MCF 10A (cell line): ENCODE data around the gene MYOZ3. TPM values are rescaled to one million over a fixed set of nuclear protein-coding genes. Genes with fewer than 3 reads are reported as not detected.

Experiments used
- BruUV-seq: library from RNA; stranded (reverse); fragments of 400-500 nt; replicated peaks from 2 replicates; lab custom pipeline; 2021; lab: Mats Ljungman, UMichigan
- CTCF ChIA-PET: fragments of 300-600 bp; sonication (Branson Sonifier 250); formaldehyde crosslinking; extraction: SDS; loops from one replicate; lab custom pipeline; 2021; ENCODE audit warnings: antibody characterized with exemption, inconsistent platforms; lab: Yijun Ruan, JAX
- POLR2A ChIA-PET: fragments of 300-600, 350-650 bp; sonication (Branson Sonifier 250); formaldehyde crosslinking; extraction: SDS; loops from one replicate; lab custom pipeline; 2020; ENCODE audit warnings: antibody characterized with exemption, inconsistent platforms; lab: Yijun Ruan, JAX
- DNase-seq: peaks from one replicate; pipeline ENCODE4 v3.0.0-alpha.2; 2018; ENCODE audit not compliant: unreplicated experiment
- H3K27ac Mint-ChIP-seq: one replicate; pipeline ENCODE4 v1.8.0; 2022; ENCODE audit warnings: mild to moderate bottlenecking, low read depth, mixed read lengths; ENCODE audit not compliant: unreplicated experiment
- H3K27me3 Mint-ChIP-seq: one replicate; pipeline ENCODE4 v1.8.0; 2022; ENCODE audit warnings: mixed read lengths; ENCODE audit not compliant: insufficient read depth, unreplicated experiment
- H3K36me3 Mint-ChIP-seq: one replicate; pipeline ENCODE4 v1.8.0; 2022; ENCODE audit warnings: mild to moderate bottlenecking, moderate library complexity, mixed read lengths; ENCODE audit not compliant: insufficient read depth, unreplicated experiment
- H3K4me1 Mint-ChIP-seq: one replicate; pipeline ENCODE4 v1.8.0; 2022; ENCODE audit warnings: mixed read lengths; ENCODE audit not compliant: insufficient read depth, unreplicated experiment
- H3K4me3 Mint-ChIP-seq: one replicate; pipeline ENCODE4 v1.8.0; 2022; ENCODE audit warnings: mild to moderate bottlenecking, moderate library complexity, mixed read lengths; ENCODE audit not compliant: unreplicated experiment
- H3K9me3 Mint-ChIP-seq: one replicate; pipeline ENCODE4 v1.8.0; 2022; ENCODE audit warnings: mixed read lengths; ENCODE audit not compliant: unreplicated experiment
- CTCF ChIP-seq: fragments of 200-600 bp; IDR thresholded peaks from one replicate; pipeline ENCODE4 v1.8.0; 2022; ENCODE audit warnings: antibody characterized with exemption, mild to moderate bottlenecking; ENCODE audit not compliant: unreplicated experiment
- intact Hi-C: fragments of 100-400 bp; cut with micrococcal nuclease; formaldehyde crosslinking; loops from 2 replicates; pipeline ENCODE4 v1.14.1; 2022
- total RNA-seq: library from RNA; stranded (reverse); gene quantifications from 2 replicates; pipeline ENCODE4 v1.2.3, GENCODE V29; 2022

Gene MYOZ3
- total RNA-seq, 1 experiment from 2014 or later = not detected

DNA sequence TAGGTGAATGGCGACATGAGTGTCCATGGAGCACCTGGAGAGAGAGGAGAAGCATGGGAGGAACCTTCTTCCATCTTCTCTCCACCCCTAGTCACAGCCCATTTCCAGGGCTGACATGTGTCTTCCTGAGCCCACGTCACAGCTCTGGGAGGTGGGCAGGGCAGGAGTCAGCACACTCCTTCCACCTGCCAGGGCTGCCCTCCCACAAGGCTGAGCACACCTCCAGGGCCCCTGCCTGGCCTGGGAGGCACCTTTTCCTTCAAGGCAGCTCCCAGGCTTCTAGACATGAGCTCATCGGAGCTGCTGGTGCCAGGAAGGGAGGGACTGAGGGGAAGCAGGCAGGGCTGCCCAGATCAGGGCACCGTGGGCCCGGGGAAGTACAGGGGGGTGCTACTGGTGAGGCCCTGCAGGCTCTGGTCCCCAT lies 34.2 kb upstream of the MYOZ3 start:
- intact Hi-C loops = no loop called here
- H3K4me1 Mint-ChIP-seq = peaks cover 15% of the 10 kb centered on the region
- no peak overlapping the region for H3K27ac Mint-ChIP-seq
- ChIA-PET CTCF (no interaction called here), POLR2A (interaction anchor here (0.5 kb wide), 1 partner anchor 252 kb away, joined by 4 read pairs; no protein-coding TSS in a partner anchor)
- BruUV-seq = no TSS peak
- H3K36me3 Mint-ChIP-seq = no peaks in the 10 kb centered on the region
- no peak for TF ChIP-seq CTCF
- H3K9me3 Mint-ChIP-seq = no peaks in the 10 kb centered on the region
- no peak overlapping the region for H3K4me3 Mint-ChIP-seq
- DNase-seq = peak; percentile 62
- H3K27me3 Mint-ChIP-seq = no peaks in the 10 kb centered on the region

- BruUV-seq = no TSS peak
- CTCF ChIA-PET = interaction anchor here (0.7 to 1.4 kb wide), 4 partner anchors 10 to 83 kb away, joined by 3 to 4 read pairs (median 4); partner anchors contain the start of gene RBM22
- POLR2A ChIA-PET = interaction anchor here (1.4 kb wide), 1 partner anchor 14 kb away, joined by 4 read pairs; no protein-coding TSS in a partner anchor
- no peaks in the 10 kb centered on the region for H3K36me3 Mint-ChIP-seq
- no peaks in the 10 kb centered on the region for H3K27me3 Mint-ChIP-seq
- peaks cover 20% of the 10 kb centered on the region for H3K4me1 Mint-ChIP-seq
- DNase-seq = no peak
- no peak overlapping the region for H3K27ac Mint-ChIP-seq
- no peak for TF ChIP-seq CTCF
- H3K4me3 Mint-ChIP-seq = no peak overlapping the region
- no peaks in the 10 kb centered on the region for H3K9me3 Mint-ChIP-seq
- intact Hi-C loops = no loop called here
Measured at GRCh38 chr5:150627731-150628545, 33.1 kb upstream of the MYOZ3 start.

- TF ChIP-seq CTCF = no peak
- no peaks in the 10 kb centered on the region for H3K9me3 Mint-ChIP-seq
- intact Hi-C loops = no loop called here
- H3K27me3 Mint-ChIP-seq = no peaks in the 10 kb centered on the region
- ChIA-PET POLR2A (interaction anchor here (1.4 kb wide), 1 partner anchor 13 kb away, joined by 4 read pairs; no protein-coding TSS in a partner anchor), CTCF (interaction anchor here (1.2 to 1.4 kb wide), 3 partner anchors 9 to 72 kb away, joined by 3 to 4 read pairs (median 4); partner anchors contain the start of gene RBM22)
- DNase-seq = no peak
- no TSS peak for BruUV-seq
- H3K4me1 Mint-ChIP-seq = peaks cover 20% of the 10 kb centered on the region
- H3K27ac Mint-ChIP-seq = no peak overlapping the region
- H3K4me3 Mint-ChIP-seq = no peak overlapping the region
- H3K36me3 Mint-ChIP-seq = no peaks in the 10 kb centered on the region
Measured at GRCh38 chr5:150628936-150629485, 32.0 kb upstream of the MYOZ3 start.

DNA sequence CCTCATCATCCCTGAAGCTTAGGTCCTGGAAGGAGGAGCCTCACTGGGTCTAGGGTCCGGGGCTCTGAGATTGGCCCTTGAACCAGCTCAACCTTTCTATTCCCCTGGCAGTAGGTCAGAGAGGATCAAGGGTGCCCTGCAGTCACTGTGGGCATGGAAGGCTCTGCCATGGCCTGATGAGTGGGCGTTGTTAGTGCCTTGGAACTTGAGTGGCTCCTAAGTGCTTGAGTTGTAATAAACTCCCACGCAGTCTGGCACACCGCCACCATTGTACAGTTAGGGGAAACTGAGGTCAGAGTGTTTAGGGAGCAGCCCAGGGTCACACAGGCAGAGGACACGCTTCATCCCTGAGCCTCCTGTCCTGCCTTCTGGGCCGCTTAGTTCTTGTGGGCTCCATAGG lies 31.0 kb upstream of the MYOZ3 start:
- Mint-ChIP-seq H3K9me3 (no peaks in the 10 kb centered on the region), H3K4me1 (peaks cover 20% of the 10 kb centered on the region), H3K36me3 (no peaks in the 10 kb centered on the region), H3K27me3 (no peaks in the 10 kb centered on the region), H3K27ac (no peak overlapping the region), H3K4me3 (no peak overlapping the region)
- no peak for TF ChIP-seq CTCF
- ChIA-PET CTCF (interaction anchor here (0.8 kb wide), 1 partner anchor 25 kb away, joined by 3 read pairs; no protein-coding TSS in a partner anchor), POLR2A (interaction anchor here (0.6 kb wide), 1 partner anchor 943 kb away, joined by 4 read pairs; no protein-coding TSS in a partner anchor)
- no peak for DNase-seq
- intact Hi-C loops = no loop called here
- BruUV-seq = no TSS peak
